CD4-positive, alpha-beta T cell (primary cell): ENCODE results near the gene NFIL3. TPM values are rescaled to one million over a fixed set of nuclear protein-coding genes. Genes with fewer than 3 reads are reported as not detected.

Experiments used
- ATAC-seq: fragments of 200-7000 bp; cut with Tn5 transposase; one replicate; pipeline ENCODE4 v1.10.0; 2022; ENCODE audit warnings: mild to moderate bottlenecking; ENCODE audit not compliant: poor library complexity
- CTCF ChIA-PET: fragments of 350-600 bp; sonication (Branson Sonifier 250); formaldehyde crosslinking; loops from one replicate; lab custom pipeline; 2021; ENCODE audit warnings: antibody characterized with exemption, inconsistent platforms; lab: Charles Lee
- POLR2A ChIA-PET: fragments of 350-600 bp; sonication (Branson Sonifier 250); formaldehyde crosslinking; loops from one replicate; lab custom pipeline; 2021; ENCODE audit warnings: antibody characterized with exemption, inconsistent platforms; lab: Charles Lee
- DNase-seq, 14 experiments: peaks; one replicate each; pipeline ENCODE4 v3.0.0-alpha.2; 2013 to 2020; ENCODE audit warnings: mixed read lengths in 2 of 14
- H3K27ac ChIP-seq, 2 donors: one replicate each; pipeline versions ENCODE4 v1.5.1 to v1.7.0; 2013; ENCODE audit warnings: low read length in 2 of 2, low read depth in 1 of 2, mild to moderate bottlenecking in 1 of 2
- H3K27me3 ChIP-seq, 2 experiments: 1 replicate in 1 of 2; 2 replicates in 1 of 2; pipeline versions ENCODE4 v1.6.1 to v1.7.0; 2013; ENCODE audit warnings: low read length in 2 of 2, control low read depth in 1 of 2, mild to moderate bottlenecking in 1 of 2, moderate library complexity in 1 of 2; ENCODE audit not compliant: insufficient read depth in 2 of 2, control insufficient read depth in 1 of 2
- H3K36me3 ChIP-seq: one replicate; pipeline ENCODE4 v1.6.1; 2013; ENCODE audit warnings: low read length, control low read depth; ENCODE audit not compliant: insufficient read depth
- H3K4me1 ChIP-seq: one replicate; pipeline ENCODE4 v1.6.1; 2013; ENCODE audit warnings: low read length, control low read depth; ENCODE audit not compliant: insufficient read depth
- H3K4me3 ChIP-seq: one replicate; pipeline ENCODE4 v1.5.1; 2013; ENCODE audit warnings: mild to moderate bottlenecking, low read length, moderate library complexity
- H3K9me3 ChIP-seq, 2 experiments: 1 replicate in 1 of 2; 2 replicates in 1 of 2; pipeline versions ENCODE4 v1.6.1 to v1.7.0; 2013; ENCODE audit warnings: low read length in 2 of 2, mild to moderate bottlenecking in 2 of 2, control low read depth in 1 of 2, moderate library complexity in 1 of 2; ENCODE audit not compliant: control insufficient read depth in 1 of 2, insufficient read depth in 1 of 2
- H3K27ac Mint-ChIP-seq: one replicate; pipeline ENCODE4 v1.8.0; 2020; ENCODE audit warnings: mixed read lengths
- H3K27me3 Mint-ChIP-seq: one replicate; pipeline ENCODE4 v1.8.0; 2021; ENCODE audit warnings: mixed read lengths
- H3K36me3 Mint-ChIP-seq: one replicate; pipeline ENCODE4 v1.8.0; 2021; ENCODE audit warnings: low read depth, mixed read lengths
- H3K4me1 Mint-ChIP-seq: one replicate; pipeline ENCODE4 v1.8.0; 2021; ENCODE audit warnings: low read depth, mixed read lengths
- H3K4me3 Mint-ChIP-seq: one replicate; pipeline ENCODE4 v1.8.0; 2020; ENCODE audit warnings: mild to moderate bottlenecking, mixed read lengths
- H3K9me3 Mint-ChIP-seq: one replicate; pipeline ENCODE4 v1.8.0; 2020; ENCODE audit warnings: mixed read lengths
- intact Hi-C, 2 experiments: fragments of 100-400 bp; cut with DNase I in 1 of 2; cut with micrococcal nuclease in 1 of 2; formaldehyde crosslinking; loops; one replicate each; pipeline versions ENCODE4 v1.15.1 to v1.9.0; 2023 to 2025; cut with DNase I, micrococcal nuclease
- total RNA-seq, 174 experiments: library from RNA in 2 of 174; stranded (reverse) in 2 of 174; gene quantifications; one replicate each; pipeline ENCODE4 v1.2.3 and lab custom pipeline; 2021 to 2026
- TF ChIP-seq, protein P1 (sequence below): fragments of 200-600 bp; IDR thresholded peaks from one replicate; pipeline ENCODE4 v1.8.0; 2022; ENCODE audit warnings: antibody characterized with exemption, mild to moderate bottlenecking

NFIL3 gene
- total RNA-seq, 2 experiments from 2014 or later: 31.0 to 32.4 TPM

DNA sequence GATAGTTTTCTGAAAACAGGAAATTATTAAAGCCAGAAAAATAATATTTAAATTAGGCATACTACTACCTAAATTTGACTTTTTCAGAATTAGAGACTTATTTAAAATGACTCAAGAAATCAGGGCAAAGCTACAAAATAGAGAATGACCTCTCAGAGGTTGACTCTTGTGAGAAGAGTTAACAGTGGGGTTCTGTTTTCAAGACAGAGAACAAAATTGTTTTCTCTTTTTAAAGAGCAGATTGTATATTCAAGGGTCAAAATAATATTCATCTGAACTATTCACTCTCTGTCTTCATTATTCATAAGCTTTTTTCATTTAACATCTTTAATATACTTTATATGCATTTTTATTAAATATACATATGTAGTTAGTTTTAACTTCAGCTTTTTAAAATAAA, 40.1 kb downstream of the NFIL3 start:
- Histone ChIP-seq H3K4me3 (no peak overlapping the region), H3K27ac (no peak overlapping the region), H3K9me3 (no peaks in the 10 kb centered on the region), H3K27me3 (no peaks in the 10 kb centered on the region), H3K4me1 (no peaks in the 10 kb centered on the region), H3K36me3 (no peaks in the 10 kb centered on the region)
- no peaks in the 10 kb centered on the region for H3K9me3 Mint-ChIP-seq
- no peaks in the 10 kb centered on the region for H3K4me1 Mint-ChIP-seq
- H3K4me3 Mint-ChIP-seq: no peak overlapping the region
- TF ChIP-seq, protein P1, sequence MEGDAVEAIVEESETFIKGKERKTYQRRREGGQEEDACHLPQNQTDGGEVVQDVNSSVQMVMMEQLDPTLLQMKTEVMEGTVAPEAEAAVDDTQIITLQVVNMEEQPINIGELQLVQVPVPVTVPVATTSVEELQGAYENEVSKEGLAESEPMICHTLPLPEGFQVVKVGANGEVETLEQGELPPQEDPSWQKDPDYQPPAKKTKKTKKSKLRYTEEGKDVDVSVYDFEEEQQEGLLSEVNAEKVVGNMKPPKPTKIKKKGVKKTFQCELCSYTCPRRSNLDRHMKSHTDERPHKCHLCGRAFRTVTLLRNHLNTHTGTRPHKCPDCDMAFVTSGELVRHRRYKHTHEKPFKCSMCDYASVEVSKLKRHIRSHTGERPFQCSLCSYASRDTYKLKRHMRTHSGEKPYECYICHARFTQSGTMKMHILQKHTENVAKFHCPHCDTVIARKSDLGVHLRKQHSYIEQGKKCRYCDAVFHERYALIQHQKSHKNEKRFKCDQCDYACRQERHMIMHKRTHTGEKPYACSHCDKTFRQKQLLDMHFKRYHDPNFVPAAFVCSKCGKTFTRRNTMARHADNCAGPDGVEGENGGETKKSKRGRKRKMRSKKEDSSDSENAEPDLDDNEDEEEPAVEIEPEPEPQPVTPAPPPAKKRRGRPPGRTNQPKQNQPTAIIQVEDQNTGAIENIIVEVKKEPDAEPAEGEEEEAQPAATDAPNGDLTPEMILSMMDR: no peak
- intact Hi-C loops: no loop called here
- DNase-seq (no peak), ATAC-seq (no peak)
- peaks cover 3% of the 10 kb centered on the region for H3K27me3 Mint-ChIP-seq
- ChIA-PET POLR2A (no interaction called here), CTCF (no interaction called here)
- H3K27ac Mint-ChIP-seq: no peak overlapping the region
- no peaks in the 10 kb centered on the region for H3K36me3 Mint-ChIP-seq

DNA sequence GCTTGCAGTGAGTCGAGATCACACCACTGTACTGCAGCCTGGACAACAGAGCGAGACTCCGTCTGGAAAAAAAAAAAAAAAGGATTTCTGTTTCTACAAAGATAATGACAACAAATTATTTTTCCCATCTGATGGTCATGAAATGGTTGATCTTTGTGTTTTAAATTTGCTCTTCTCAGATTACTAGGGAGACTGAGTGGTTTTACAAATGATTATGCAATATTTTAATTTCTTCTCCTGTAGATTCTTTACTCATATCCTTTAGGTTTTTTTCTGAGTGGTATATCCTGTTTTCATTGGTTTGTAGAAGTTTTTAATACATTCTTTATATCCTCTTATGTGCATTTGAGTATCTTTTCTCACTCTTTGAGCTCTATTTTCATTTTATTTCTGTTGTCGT, 41.3 kb downstream of the NFIL3 start:
- ChIA-PET POLR2A (no interaction called here), CTCF (no interaction called here)
- Mint-ChIP-seq H3K27ac (no peak overlapping the region), H3K27me3 (peaks cover 5% of the 10 kb centered on the region), H3K4me1 (no peaks in the 10 kb centered on the region), H3K4me3 (no peak overlapping the region), H3K9me3 (peaks cover 2% of the 10 kb centered on the region), H3K36me3 (no peaks in the 10 kb centered on the region)
- H3K27me3 ChIP-seq: no peaks in the 10 kb centered on the region
- H3K36me3 ChIP-seq: no peaks in the 10 kb centered on the region
- no peaks in the 10 kb centered on the region for H3K9me3 ChIP-seq
- TF ChIP-seq, protein P1: no peak
- H3K4me1 ChIP-seq: no peaks in the 10 kb centered on the region
- H3K4me3 ChIP-seq: no peak overlapping the region
- ATAC-seq: no peak
- intact Hi-C loops: no loop called here
- no peak for DNase-seq
- no peak overlapping the region for H3K27ac ChIP-seq

DNA sequence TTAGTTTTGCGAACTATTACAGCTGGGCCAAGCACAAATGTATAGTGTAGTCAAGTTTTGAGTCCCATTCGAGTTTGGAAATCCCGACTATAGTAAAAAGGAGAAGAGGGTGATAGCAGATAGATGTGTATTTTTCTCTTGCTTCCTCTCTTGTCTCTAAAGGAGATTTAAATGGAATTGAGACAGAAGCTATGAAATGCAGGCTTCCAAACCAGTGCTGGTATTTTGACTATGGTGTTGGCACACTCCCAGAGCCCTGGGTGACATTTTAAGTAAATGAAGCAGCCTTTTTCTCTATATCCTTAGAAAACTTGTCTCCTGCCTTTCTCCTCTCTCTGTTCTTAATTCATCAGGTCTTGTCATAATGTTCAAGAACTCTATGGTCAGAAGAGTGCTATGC, 44.2 kb downstream of the NFIL3 start:
- H3K4me3 ChIP-seq: no peak overlapping the region
- no peaks in the 10 kb centered on the region for H3K9me3 ChIP-seq
- ChIA-PET POLR2A (no interaction called here), CTCF (no interaction called here)
- peaks cover 2% of the 10 kb centered on the region for H3K9me3 Mint-ChIP-seq
- H3K36me3 ChIP-seq: no peaks in the 10 kb centered on the region
- no peak for DNase-seq
- H3K4me1 ChIP-seq: no peaks in the 10 kb centered on the region
- H3K36me3 Mint-ChIP-seq: no peaks in the 10 kb centered on the region
- H3K27ac Mint-ChIP-seq: no peak overlapping the region
- H3K4me3 Mint-ChIP-seq: no peak overlapping the region
- intact Hi-C loops: no loop called here
- no peaks in the 10 kb centered on the region for H3K27me3 ChIP-seq
- H3K27me3 Mint-ChIP-seq: peaks cover 10% of the 10 kb centered on the region
- H3K4me1 Mint-ChIP-seq: no peaks in the 10 kb centered on the region
- ATAC-seq: no peak
- TF ChIP-seq, protein P1: no peak
- no peak overlapping the region for H3K27ac ChIP-seq
